Activated CD8-positive, alpha-beta memory T cell treated with anti-CD3 and anti-CD28 coated beads for 1 hour (primary cell): Measurements from ENCODE around the gene WWC1.
"Not testable (repeated sequence)": the region's sequence is repeated elsewhere in the genome, so short reads cannot be mapped to it uniquely, and the experiment has no call there.

Source experiments
- DNase-seq, 2 donors: peaks; one replicate each; pipeline ENCODE4 v3.0.0-alpha.2; 2020; ENCODE audit warnings: low read depth in 1 of 2; ENCODE audit errors: extremely low read depth in 1 of 2

The WWC1 gene

GRCh38 chr5:168286386-168286785 lies 5.1 kb upstream of the WWC1 start:
- no peak for DNase-seq

GRCh38 chr5:168286863-168287262 lies 4.6 kb upstream of the WWC1 start:
- DNase-seq: not testable (repeated sequence)

- DNase-seq: no peak
Observed at GRCh38 chr5:168287362-168287761, 4.1 kb upstream of the WWC1 start.

DNA sequence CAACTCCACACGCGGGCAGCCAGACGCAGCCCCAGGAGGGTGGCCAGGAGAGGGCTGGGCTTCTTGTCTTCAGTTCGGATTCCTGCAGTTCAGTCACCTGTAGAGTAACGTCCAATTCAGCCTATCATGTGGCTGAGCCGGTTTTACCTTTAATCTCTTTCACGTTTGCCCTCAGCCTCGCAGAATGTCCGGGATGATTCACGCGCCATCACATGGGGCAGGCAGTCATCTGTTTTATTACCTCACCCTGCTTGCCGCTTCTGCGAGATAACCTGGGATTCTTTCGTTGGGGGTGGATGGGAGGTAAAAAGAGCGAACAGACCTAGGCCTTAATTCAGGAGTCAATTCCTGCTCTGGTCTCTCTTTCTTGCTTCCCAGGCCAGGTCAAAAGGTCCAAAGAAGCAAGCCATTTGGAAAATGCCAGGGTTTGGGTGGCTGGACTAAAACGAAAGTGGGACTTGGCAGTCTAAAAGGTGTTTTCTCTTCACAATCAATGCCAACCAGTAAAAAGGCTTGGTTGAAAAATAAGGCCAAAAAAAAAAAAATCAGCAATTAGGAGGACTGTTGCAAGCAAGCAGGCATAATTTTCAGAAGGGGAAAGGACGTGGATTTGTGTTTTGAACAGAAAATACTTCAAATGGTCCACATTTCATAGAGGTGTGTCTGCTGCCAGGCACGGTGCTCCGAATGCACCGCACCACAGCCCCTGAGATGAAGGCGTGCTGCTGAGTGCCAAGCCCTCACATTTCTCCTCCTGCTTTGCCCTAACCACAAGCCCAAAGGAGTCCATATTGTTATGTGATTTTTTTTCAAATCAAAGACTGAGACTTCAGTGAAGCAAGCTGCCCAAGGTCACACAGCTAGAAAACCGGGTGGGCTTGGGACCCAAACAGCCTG lies 2.8 kb upstream of the WWC1 start:
- DNase-seq: no peak

GRCh38 chr5:168290902-168291341 lies 523 bp upstream of the WWC1 start:
- no peak for DNase-seq

DNA sequence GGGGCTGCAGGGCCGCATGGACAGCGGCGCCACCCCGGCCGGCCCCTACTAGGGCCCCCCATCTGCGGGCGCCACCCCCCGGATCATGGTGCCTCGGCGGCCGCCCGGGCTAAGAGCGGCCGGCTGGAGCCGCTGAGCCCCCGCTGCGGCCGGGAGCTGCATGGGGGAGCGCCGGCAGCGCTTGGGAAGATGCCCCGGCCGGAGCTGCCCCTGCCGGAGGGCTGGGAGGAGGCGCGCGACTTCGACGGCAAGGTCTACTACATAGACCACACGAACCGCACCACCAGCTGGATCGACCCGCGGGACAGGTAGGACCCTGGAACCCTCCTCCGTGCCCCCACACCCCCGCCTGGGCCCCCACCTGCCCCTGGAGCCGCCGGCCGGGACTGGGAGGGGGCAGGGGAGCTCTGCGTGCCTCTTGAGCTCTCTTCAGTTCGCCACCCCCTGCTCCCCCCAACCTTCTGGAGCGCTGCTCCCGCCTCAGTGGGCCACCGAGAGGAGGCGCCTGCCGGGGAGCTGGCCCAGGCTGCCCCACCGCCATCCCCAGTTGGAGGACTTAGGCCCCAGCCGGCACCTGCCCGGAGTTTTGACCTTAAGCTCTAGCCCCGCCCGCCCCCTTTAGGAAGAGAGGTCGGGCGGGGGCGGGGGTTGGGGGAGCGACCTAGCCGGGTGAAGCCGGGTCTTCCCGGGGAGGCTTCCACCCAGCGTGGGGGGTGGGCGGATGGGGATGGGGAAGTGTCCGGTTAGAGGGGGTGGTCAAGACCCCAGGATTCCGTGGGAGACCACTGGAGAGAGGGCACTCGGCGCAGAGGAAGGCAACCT lies 730 bp downstream of the WWC1 start:
- no peak for DNase-seq

GRCh38 chr5:168292786-168293696 lies 1.6 kb downstream of the WWC1 start:
- no peak for DNase-seq

- no peak for DNase-seq
Observed at GRCh38 chr5:168295574-168296201, 4.2 kb downstream of the WWC1 start.

DNA sequence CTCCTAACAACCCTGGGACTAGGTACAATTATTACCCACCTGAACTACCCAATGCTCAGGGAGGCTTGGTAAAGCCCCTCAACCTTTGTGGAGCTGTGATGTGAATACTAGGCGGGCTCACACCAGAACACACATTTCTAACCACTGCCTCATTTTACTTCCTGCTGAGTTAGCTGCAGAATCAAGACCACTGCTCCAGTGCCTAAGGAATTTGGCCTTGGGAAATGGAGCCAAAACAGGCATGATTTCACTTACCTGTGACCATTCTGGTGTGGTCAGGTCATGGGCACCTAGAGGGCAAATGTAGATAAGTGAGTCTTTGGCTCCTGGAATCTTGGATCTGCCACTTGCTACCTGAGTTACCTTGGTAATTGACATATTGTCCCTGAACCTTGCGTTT lies 5.2 kb downstream of the WWC1 start:
- DNase-seq: no peak

- no peak for DNase-seq
Observed at GRCh38 chr5:168298949-168299348, 7.5 kb downstream of the WWC1 start.

DNA sequence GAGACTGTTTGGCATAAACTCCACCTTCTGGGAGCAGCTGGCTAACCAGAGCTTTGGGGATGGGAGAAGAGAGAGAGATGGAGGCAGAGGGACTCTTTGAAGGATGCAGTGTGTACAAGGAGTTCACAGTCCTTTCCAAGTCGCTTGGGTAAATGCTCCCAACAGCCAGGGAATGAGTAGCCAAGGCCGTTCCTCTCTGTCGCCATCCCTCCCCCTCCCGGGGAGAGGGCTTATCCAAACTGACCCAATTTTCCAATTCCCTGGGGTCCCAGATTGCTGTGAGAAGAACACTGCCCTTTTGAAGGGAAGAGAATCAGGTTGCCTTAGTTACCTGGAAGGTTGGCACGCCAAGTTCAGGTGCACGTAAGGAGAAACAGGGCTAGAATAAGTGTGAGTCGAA lies 7.9 kb downstream of the WWC1 start:
- no peak for DNase-seq

DNA sequence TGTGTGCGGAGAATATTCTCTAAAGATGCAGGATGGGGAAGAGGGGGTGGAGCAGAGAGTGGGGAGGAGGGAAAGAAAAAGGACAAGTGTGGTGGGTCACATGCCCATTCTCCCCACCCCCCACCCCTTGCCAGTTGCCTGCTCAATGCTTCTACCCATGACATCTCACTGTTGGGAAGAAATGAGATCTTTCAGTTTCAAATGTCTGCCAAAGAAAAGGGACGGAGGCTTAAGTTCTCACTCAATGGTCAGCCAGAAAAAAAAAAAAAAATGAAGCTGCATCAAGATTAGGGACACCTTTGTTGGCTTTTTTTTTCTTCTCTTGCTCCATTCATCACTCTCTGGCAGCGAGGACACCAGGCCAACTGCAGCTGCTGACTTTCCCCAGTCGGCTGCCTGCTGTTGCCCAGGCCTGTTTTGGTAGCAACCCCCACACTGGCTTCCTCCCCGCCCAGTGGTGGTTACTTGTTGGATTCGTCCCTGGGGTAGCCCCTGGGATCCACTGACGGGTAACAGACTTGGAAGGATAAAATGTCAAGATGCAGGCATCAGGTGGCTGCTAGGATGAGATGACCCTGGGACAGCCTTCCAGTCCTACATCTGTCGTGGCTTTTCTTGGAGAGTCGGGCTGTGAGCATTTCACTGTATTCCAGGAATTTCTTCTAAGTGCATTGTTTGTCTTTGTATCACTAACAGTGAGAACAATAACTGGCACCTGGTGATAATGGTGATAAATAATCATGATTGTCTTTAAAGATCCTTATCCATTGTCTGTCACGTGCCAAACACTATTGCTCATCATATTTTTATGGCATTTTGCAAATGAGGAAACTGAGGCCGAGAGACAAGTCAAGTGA lies 9.1 kb downstream of the WWC1 start:
- no peak for DNase-seq

DNA sequence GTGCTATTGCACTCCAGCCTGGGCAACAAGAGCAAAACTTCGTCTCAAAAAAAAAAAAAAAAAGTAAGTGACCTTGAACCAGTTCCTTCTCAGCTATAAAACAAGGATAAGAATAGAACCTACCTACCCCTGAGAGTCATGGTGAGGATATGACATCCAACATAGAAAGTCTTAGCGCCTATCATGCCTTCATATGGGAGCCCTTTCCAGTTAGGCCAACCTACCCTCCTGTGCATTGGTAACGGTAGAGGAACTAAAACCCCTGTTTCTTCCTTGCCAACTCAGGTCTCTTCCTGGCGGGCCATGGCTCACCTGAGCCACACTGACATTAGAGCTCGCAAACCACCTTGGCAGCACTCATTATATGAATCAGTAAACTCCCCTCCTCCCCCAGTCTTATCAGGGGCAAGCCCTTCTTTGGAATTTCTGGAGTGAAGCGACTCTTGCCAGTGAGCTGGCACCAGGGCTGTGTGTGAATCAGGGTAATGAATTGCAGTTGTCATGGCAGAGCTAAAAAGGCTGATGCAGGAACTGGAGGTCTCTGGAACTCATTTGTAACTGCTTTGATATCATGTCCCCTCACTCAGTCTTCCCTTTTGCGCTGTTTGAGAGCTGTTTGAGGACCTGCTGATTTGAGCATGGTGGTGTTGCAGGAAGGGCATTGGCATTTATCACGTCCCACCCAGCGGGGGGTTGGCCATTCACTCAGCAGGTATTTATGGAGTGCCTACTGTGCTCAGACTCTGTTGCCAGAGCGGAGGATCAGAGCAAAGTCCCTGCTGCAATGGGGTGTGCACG lies 10.3 kb downstream of the WWC1 start:
- no peak for DNase-seq

DNA sequence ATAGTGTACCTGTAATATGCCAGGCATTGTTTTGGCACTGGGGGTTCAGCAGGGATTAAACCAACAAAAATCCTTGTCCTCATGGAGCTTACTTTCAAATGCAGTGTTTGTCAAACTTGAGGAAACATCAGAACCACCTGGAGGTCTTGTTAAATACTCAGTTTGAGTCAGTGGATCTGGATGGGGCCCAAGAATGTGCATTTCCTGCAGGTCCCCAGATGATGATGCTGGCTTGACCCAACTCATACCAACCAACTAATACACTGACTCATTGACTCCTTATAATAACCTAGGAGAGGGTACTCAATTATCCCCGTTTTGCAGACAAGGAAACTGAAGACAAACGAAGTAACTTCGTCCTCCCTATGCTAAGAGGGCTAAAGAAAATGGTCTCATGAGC lies 11.3 kb downstream of the WWC1 start:
- DNase-seq: no peak

GRCh38 chr5:168303393-168304025 lies 12.1 kb downstream of the WWC1 start:
- no peak for DNase-seq

DNA sequence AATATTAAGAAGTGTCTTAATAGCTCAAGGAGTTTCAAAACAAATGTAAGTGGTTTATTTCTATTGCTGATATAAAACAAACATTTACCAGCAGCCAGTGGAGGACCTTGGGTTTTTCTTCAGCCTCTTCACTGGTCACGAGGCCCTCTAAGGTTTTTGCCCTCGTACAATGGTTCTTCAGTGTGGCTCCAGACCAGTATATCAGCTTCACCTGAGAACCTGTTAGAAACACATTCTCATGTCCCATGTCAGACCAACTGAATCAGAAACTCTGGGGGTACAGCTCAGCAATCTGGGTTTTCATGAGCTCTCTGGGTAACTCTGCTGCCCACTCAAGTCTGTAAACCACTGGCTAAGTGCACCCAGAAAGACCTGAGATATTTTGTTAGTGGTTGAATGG lies 12.9 kb downstream of the WWC1 start:
- DNase-seq: no peak

DNA sequence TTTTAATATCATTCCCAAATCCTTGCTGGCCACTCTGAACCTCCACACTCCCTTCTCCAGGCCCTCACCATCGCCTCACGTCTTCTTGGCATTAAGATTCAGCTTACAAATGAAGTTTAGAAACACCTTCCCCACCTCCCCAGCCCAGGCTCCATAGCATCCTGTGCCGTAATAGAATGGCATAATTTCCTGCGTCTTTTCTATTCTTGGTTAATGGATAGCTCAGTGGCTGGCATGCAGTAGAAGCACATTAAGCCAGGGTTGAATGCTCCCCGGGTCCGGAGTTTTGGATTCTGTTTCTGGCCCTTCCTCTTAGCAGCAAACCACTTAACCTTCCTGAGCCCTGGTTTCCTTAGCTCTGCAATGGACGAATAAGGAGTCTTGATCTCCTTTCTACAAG lies 13.8 kb downstream of the WWC1 start:
- no peak for DNase-seq

DNA sequence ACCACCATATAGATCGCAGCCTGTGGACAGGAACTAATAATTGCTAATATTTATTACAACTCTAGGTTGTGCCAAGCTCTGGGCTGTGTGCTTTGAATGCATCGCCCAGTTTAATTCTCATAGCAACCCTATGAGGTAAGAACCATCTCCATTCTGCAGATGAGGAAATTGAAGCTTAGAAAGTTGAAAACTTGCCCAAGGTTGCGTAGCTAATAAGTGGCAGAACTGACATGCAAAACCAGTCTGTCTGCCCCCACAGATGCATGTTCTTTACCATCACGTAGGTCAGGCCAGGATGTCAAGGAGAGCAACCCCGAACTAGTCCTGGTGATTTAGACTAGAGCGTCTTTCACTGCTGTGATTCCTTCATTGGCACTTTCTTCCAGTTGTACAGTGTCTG lies 15.6 kb downstream of the WWC1 start:
- no peak for DNase-seq
